ENCODE measurements around the gene MUS81. TPM values are rescaled to one million over a fixed set of nuclear protein-coding genes. Genes with fewer than 3 reads are reported as not detected.

Gene MUS81
- total RNA-seq (100 to 1,000 TPM in 2 of 5 experiments, 10 to 100 TPM in 3; 51.8 to 117 (median 97.7) TPM), polyA plus RNA-seq (10 to 100 TPM; 18.3 to 33.0 TPM), total RNA-seq (52.6 reads per million, percentile 72 among the genes with 10 or more reads in this experiment)

- Mint-ChIP-seq H3K4me1 (peaks cover 28 to 52% (median 39%) of the 10 kb centered on the region in 7 donors), H3K9me3 (peaks cover 0 to 8% (median 0%) of the 10 kb centered on the region in 11 donors), H3K4me3 (peak within 1 kb of the TSS; percentile 92 to 100 (median 97)), H3K27me3 (no peaks in the 10 kb centered on the region), H3K27ac (peak within 1 kb of the TSS; percentile 88 to 99 (median 97)), H3K36me3 (peaks cover 9 to 31% (median 17%) of the 10 kb centered on the region in 5 donors)
- ChIA-PET CTCF (interaction anchor here (0.8 to 8.3 kb wide), 15 partner anchors 10 to 285 kb away, joined by 3 to 159 read pairs (median 4); partner anchors contain the start of genes CCDC85B, EHBP1L1, FIBP and KAT5), POLR2A (interaction anchor here (0.6 to 12.9 kb wide), 40 partner anchors 10 to 1379 kb away, joined by 3 to 316 read pairs (median 6); partner anchors contain the start of genes AP5B1, BANF1, C11orf68 and CCDC85B)
- peak; percentile 63 for ATAC-seq
- Histone ChIP-seq H3K9me3 (ENCODE audit: control insufficient read depth in 2 of 3, low read length in 3 of 3) (no peaks in the 10 kb centered on the region), H3K4me1 (ENCODE audit: control insufficient read depth in 2 of 2, insufficient read depth in 2 of 2, low read length in 2 of 2) (peaks cover 28 to 36% of the 10 kb centered on the region in 2 donors), H3K36me3 (ENCODE audit: control insufficient read depth in 2 of 3, insufficient read depth in 3 of 3, low read length in 3 of 3) (peaks cover 8 to 61% (median 20%) of the 10 kb centered on the region in 3 experiments), H3K27me3 (ENCODE audit: control insufficient read depth in 2 of 2, insufficient read depth in 2 of 2, low read length in 2 of 2) (no peaks in the 10 kb centered on the region), H3K27ac (ENCODE audit: low read depth, low read length) (peak within 1 kb of the TSS; percentile 88), H3K4me3 (ENCODE audit: low read length) (peak within 1 kb of the TSS; percentile 65)
- peak; percentile 91 to 96 (median 95) for DNase-seq
- intact Hi-C loops (cut with micrococcal nuclease): loop anchor here (1.0 kb wide), 5 partner anchors 8 to 101 kb away; partner anchors contain the start of genes C11orf68 (in 1 of the 2), DRAP1 (in 1 of the 2) and SART1 (in 1 of the 2)
Measured at GRCh38 chr11:65860278-65861164, at the start of gene MUS81. TSS of gene MUS81 (plus strand) at chr11:65860433. CDS start at chr11:65860754, 321 bp downstream.

GRCh38 chr11:65811764-65812475, 48.3 kb upstream of the MUS81 start:
- Histone ChIP-seq H3K4me1 (ENCODE audit: control insufficient read depth in 2 of 2, insufficient read depth in 2 of 2, low read length in 2 of 2) (peaks cover 0 to under 1% of the 10 kb centered on the region in 2 donors), H3K9me3 (ENCODE audit: control insufficient read depth in 2 of 3, low read length in 3 of 3) (no peaks in the 10 kb centered on the region), H3K4me3 (ENCODE audit: low read length) (no peak overlapping the region), H3K27ac (ENCODE audit: low read depth, low read length) (no peak overlapping the region), H3K27me3 (ENCODE audit: control insufficient read depth in 2 of 2, insufficient read depth in 2 of 2, low read length in 2 of 2) (no peaks in the 10 kb centered on the region), H3K36me3 (ENCODE audit: control insufficient read depth in 2 of 3, insufficient read depth in 3 of 3, low read length in 3 of 3) (peaks cover 0 to 5% (median 0%) of the 10 kb centered on the region in 3 experiments)
- H3K4me1 Mint-ChIP-seq: peaks cover 5 to 15% (median 10%) of the 10 kb centered on the region in 7 donors
- DNase-seq: no peak
- no peak overlapping the region for H3K4me3 Mint-ChIP-seq
- peaks cover 0 to 14% (median 0%) of the 10 kb centered on the region in 5 donors for H3K27me3 Mint-ChIP-seq
- intact Hi-C loops (cut with micrococcal nuclease): no loop called here
- ATAC-seq: no peak
- CTCF ChIA-PET: interaction anchor here (0.7 to 1.1 kb wide), 2 partner anchors 178 to 708 kb away, joined by 3 read pairs; no protein-coding TSS in a partner anchor
- POLR2A ChIA-PET: interaction anchor here (0.6 kb wide), 1 partner anchor 11 kb away, joined by 3 read pairs; no protein-coding TSS in a partner anchor
- H3K36me3 Mint-ChIP-seq: peaks cover 0 to 8% (median 0%) of the 10 kb centered on the region in 5 donors
- H3K27ac Mint-ChIP-seq: peak overlapping the region in 1 of 9 donors; percentile 28
- no peaks in the 10 kb centered on the region for H3K9me3 Mint-ChIP-seq

GRCh38 chr11:65814131-65814985, 45.9 kb upstream of the MUS81 start:
- peak overlapping the region in 1 of 9 donors; percentile 61 for H3K27ac Mint-ChIP-seq
- ATAC-seq: peak; percentile 18

GRCh38 chr11:65814986-65815565, 45.2 kb upstream of the MUS81 start:
- Histone ChIP-seq H3K4me3 (ENCODE audit: low read length) (no peak overlapping the region), H3K4me1 (ENCODE audit: control insufficient read depth in 2 of 2, insufficient read depth in 2 of 2, low read length in 2 of 2) (peaks cover 7% of the 10 kb centered on the region in 2 donors), H3K27me3 (ENCODE audit: control insufficient read depth in 2 of 2, insufficient read depth in 2 of 2, low read length in 2 of 2) (no peaks in the 10 kb centered on the region), H3K9me3 (ENCODE audit: control insufficient read depth in 2 of 3, low read length in 3 of 3) (no peaks in the 10 kb centered on the region), H3K27ac (ENCODE audit: low read depth, low read length) (no peak overlapping the region), H3K36me3 (ENCODE audit: control insufficient read depth in 2 of 3, insufficient read depth in 3 of 3, low read length in 3 of 3) (peaks cover 0 to 5% (median 0%) of the 10 kb centered on the region in 3 experiments)
- DNase-seq: no peak
- no peak overlapping the region for H3K4me3 Mint-ChIP-seq
- H3K9me3 Mint-ChIP-seq: no peaks in the 10 kb centered on the region
- POLR2A ChIA-PET: interaction anchor here (0.6 to 1.2 kb wide), 3 partner anchors 27 to 123 kb away, joined by 3 to 4 read pairs (median 4); partner anchors contain the start of gene KAT5
- CTCF ChIA-PET: interaction anchor here (1.3 to 1.5 kb wide), 2 partner anchors 36 to 173 kb away, joined by 3 read pairs; no protein-coding TSS in a partner anchor
- H3K36me3 Mint-ChIP-seq: peaks cover 0 to 8% (median 0%) of the 10 kb centered on the region in 5 donors
- intact Hi-C loops (cut with micrococcal nuclease): no loop called here
- H3K4me1 Mint-ChIP-seq: peaks cover 6 to 25% (median 19%) of the 10 kb centered on the region in 7 donors
- H3K27ac Mint-ChIP-seq: peak overlapping the region in 1 of 9 donors; percentile 2
- peaks cover 0 to 3% (median 0%) of the 10 kb centered on the region in 5 donors for H3K27me3 Mint-ChIP-seq
- no peak for ATAC-seq

More at GRCh38 chr11:65814131-65814985, 45.9 kb upstream of the MUS81 start:
- Histone ChIP-seq H3K27me3 (ENCODE audit: control insufficient read depth in 2 of 2, insufficient read depth in 2 of 2, low read length in 2 of 2) (no peaks in the 10 kb centered on the region), H3K4me3 (ENCODE audit: low read length) (no peak overlapping the region), H3K9me3 (ENCODE audit: control insufficient read depth in 2 of 3, low read length in 3 of 3) (no peaks in the 10 kb centered on the region), H3K36me3 (ENCODE audit: control insufficient read depth in 2 of 3, insufficient read depth in 3 of 3, low read length in 3 of 3) (peaks cover 0 to 5% (median 0%) of the 10 kb centered on the region in 3 experiments), H3K27ac (ENCODE audit: low read depth, low read length) (no peak overlapping the region), H3K4me1 (ENCODE audit: control insufficient read depth in 2 of 2, insufficient read depth in 2 of 2, low read length in 2 of 2) (peaks cover 7% of the 10 kb centered on the region in 2 donors)
- intact Hi-C loops (cut with micrococcal nuclease): no loop called here
- peaks cover 6 to 26% (median 19%) of the 10 kb centered on the region in 7 donors for H3K4me1 Mint-ChIP-seq
- ChIA-PET POLR2A (no interaction called here), CTCF (interaction anchor here (1.3 to 1.5 kb wide), 3 partner anchors 36 to 208 kb away, joined by 3 read pairs; no protein-coding TSS in a partner anchor)
- H3K4me3 Mint-ChIP-seq: no peak overlapping the region
- no peaks in the 10 kb centered on the region for H3K9me3 Mint-ChIP-seq
- DNase-seq: no peak
- H3K27me3 Mint-ChIP-seq: peaks cover 0 to 3% (median 0%) of the 10 kb centered on the region in 5 donors
- peaks cover 0 to 8% (median 0%) of the 10 kb centered on the region in 5 donors for H3K36me3 Mint-ChIP-seq

GRCh38 chr11:65816696-65817095, 43.5 kb upstream of the MUS81 start:
- CTCF ChIA-PET: interaction anchor here (0.6 to 3.4 kb wide), 15 partner anchors 10 to 439 kb away, joined by 3 to 29 read pairs (median 6); partner anchors contain the start of genes AP5B1, KAT5 and SNX32
- no peaks in the 10 kb centered on the region for H3K9me3 Mint-ChIP-seq
- H3K4me3 Mint-ChIP-seq: peak overlapping the region in 8 of 10 donors; percentile 54 to 87 (median 82)
- no peak for DNase-seq
- H3K27ac Mint-ChIP-seq: peak overlapping the region in 2 of 9 donors; percentile 45 to 76
- no peak for ATAC-seq
- Histone ChIP-seq H3K9me3 (ENCODE audit: control insufficient read depth in 2 of 3, low read length in 3 of 3) (no peaks in the 10 kb centered on the region), H3K27ac (ENCODE audit: low read depth, low read length) (no peak overlapping the region), H3K4me3 (ENCODE audit: low read length) (no peak overlapping the region), H3K27me3 (ENCODE audit: control insufficient read depth in 2 of 2, insufficient read depth in 2 of 2, low read length in 2 of 2) (no peaks in the 10 kb centered on the region), H3K36me3 (ENCODE audit: control insufficient read depth in 2 of 3, insufficient read depth in 3 of 3, low read length in 3 of 3) (peaks cover 0 to 5% (median 0%) of the 10 kb centered on the region in 3 experiments), H3K4me1 (ENCODE audit: control insufficient read depth in 2 of 2, insufficient read depth in 2 of 2, low read length in 2 of 2) (peaks cover 7% of the 10 kb centered on the region in 2 donors)
- POLR2A ChIA-PET: interaction anchor here (0.6 to 3.0 kb wide), 9 partner anchors 8 to 790 kb away, joined by 3 to 15 read pairs (median 4); partner anchors contain the start of genes AP5B1, FIBP and SNX32
- peaks cover 0 to 4% (median 0%) of the 10 kb centered on the region in 5 donors for H3K27me3 Mint-ChIP-seq
- peaks cover 6 to 21% (median 17%) of the 10 kb centered on the region in 7 donors for H3K4me1 Mint-ChIP-seq
- peaks cover 0 to 8% (median 0%) of the 10 kb centered on the region in 5 donors for H3K36me3 Mint-ChIP-seq
- intact Hi-C loops (cut with micrococcal nuclease): no loop called here
